Immature natural killer cell (primary cell): Measurements from ENCODE around the gene GRIK4. TPM values are rescaled to one million over a fixed set of nuclear protein-coding genes. Genes with fewer than 3 reads are reported as not detected.

Experiments
- DNase-seq, 3 donors: peaks; one replicate each; pipeline ENCODE4 v3.0.0; 2022; ENCODE audit warnings: mixed read lengths in 1 of 3
- H3K27ac Mint-ChIP-seq, 6 donors: one replicate each; pipeline ENCODE4 v1.8.0; 2020; ENCODE audit warnings: mixed read lengths in 6 of 6, mild to moderate bottlenecking in 5 of 6, inconsistent platforms in 4 of 6, moderate library complexity in 3 of 6
- H3K27me3 Mint-ChIP-seq, 3 donors: one replicate each; pipeline ENCODE4 v1.8.0; 2020 to 2021; ENCODE audit warnings: low read depth in 3 of 3, mild to moderate bottlenecking in 3 of 3, mixed read lengths in 3 of 3, moderate library complexity in 3 of 3, inconsistent platforms in 1 of 3
- H3K36me3 Mint-ChIP-seq, 3 donors: one replicate each; pipeline ENCODE4 v1.8.0; 2020; ENCODE audit warnings: mixed read lengths in 3 of 3, inconsistent platforms in 2 of 3, mild to moderate bottlenecking in 2 of 3
- H3K4me1 Mint-ChIP-seq, 2 donors: one replicate each; pipeline ENCODE4 v1.8.0; 2020; ENCODE audit warnings: inconsistent platforms in 2 of 2, mild to moderate bottlenecking in 2 of 2, mixed read lengths in 2 of 2, moderate library complexity in 1 of 2
- H3K4me3 Mint-ChIP-seq, 5 donors: one replicate each; pipeline ENCODE4 v1.8.0; 2020; ENCODE audit warnings: mild to moderate bottlenecking in 5 of 5, mixed read lengths in 5 of 5, inconsistent platforms in 3 of 5, moderate library complexity in 3 of 5
- H3K9me3 Mint-ChIP-seq, 6 donors: one replicate each; pipeline ENCODE4 v1.8.0; 2020; ENCODE audit warnings: mild to moderate bottlenecking in 6 of 6, mixed read lengths in 6 of 6, inconsistent platforms in 4 of 6, moderate library complexity in 3 of 6
- polyA plus RNA-seq, 3 donors: library from polyadenylated mRNA; unstranded; fragments of 300-500 nt; fragmentation: Illumina TruSeq; gene quantifications; one replicate each; pipeline ENCODE4 v1.2.3, GENCODE V29; 2021

GRIK4 gene
- polyA plus RNA-seq, 3 donors from 2014 or later: 0.85 to 3.6 (median 2.0) TPM

DNA sequence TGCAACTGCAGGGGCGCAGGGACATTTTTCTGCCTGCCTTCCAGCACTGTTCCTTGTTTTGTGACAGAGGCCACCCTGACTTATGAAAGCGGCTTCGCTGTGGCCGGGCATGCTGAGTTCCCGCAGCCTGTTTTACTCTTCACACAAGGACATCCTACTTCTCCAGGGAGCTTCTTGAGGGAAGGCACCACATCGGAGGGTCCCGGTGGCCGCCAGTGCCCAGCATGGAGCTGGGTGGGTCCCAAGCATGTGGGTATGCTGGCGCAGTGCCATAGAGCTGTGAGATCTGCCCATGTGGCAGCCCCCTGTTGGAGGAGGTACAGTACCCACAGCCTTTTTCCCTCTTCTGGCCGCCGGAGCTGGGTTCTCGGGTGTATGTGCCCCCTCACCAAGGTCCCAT lies 136.1 kb downstream of the GRIK4 start:
- Mint-ChIP-seq H3K4me3 (no peak overlapping the region), H3K36me3 (peaks cover 0 to 3% (median 0%) of the 10 kb centered on the region in 3 donors), H3K4me1 (no peaks in the 10 kb centered on the region), H3K9me3 (no peaks in the 10 kb centered on the region), H3K27ac (no peak overlapping the region), H3K27me3 (peaks cover 0 to 5% (median 1%) of the 10 kb centered on the region in 3 donors)
- DNase-seq: no peak

GRCh38 chr11:120648771-120649170 lies 137.2 kb downstream of the GRIK4 start:
- H3K27me3 Mint-ChIP-seq: peaks cover 1 to 5% (median 2%) of the 10 kb centered on the region in 3 donors
- DNase-seq: no peak

GRCh38 chr11:120649316-120649715 lies 137.8 kb downstream of the GRIK4 start:
- no peak overlapping the region for H3K4me3 Mint-ChIP-seq
- DNase-seq: no peak
- H3K27ac Mint-ChIP-seq: no peak overlapping the region
- H3K9me3 Mint-ChIP-seq: no peaks in the 10 kb centered on the region
- peaks cover 0 to 3% (median 0%) of the 10 kb centered on the region in 3 donors for H3K36me3 Mint-ChIP-seq
- peaks cover 1 to 5% (median 2%) of the 10 kb centered on the region in 3 donors for H3K27me3 Mint-ChIP-seq
- no peaks in the 10 kb centered on the region for H3K4me1 Mint-ChIP-seq

More at GRCh38 chr11:120648771-120649170, 137.2 kb downstream of the GRIK4 start:
- H3K4me1 Mint-ChIP-seq: no peaks in the 10 kb centered on the region
- H3K9me3 Mint-ChIP-seq: no peaks in the 10 kb centered on the region
- H3K27ac Mint-ChIP-seq: no peak overlapping the region
- H3K4me3 Mint-ChIP-seq: no peak overlapping the region
- peaks cover 0 to 3% (median 0%) of the 10 kb centered on the region in 3 donors for H3K36me3 Mint-ChIP-seq

- no peak for DNase-seq
- no peaks in the 10 kb centered on the region for H3K36me3 Mint-ChIP-seq
- H3K4me3 Mint-ChIP-seq: no peak overlapping the region
- peaks cover 19 to 20% of the 10 kb centered on the region in 2 donors for H3K4me1 Mint-ChIP-seq
- H3K27me3 Mint-ChIP-seq: peaks cover 0 to 5% (median 1%) of the 10 kb centered on the region in 3 donors
- H3K9me3 Mint-ChIP-seq: no peaks in the 10 kb centered on the region
- H3K27ac Mint-ChIP-seq: no peak overlapping the region
These were observed 139.8 kb downstream of the GRIK4 start for GRCh38 chr11:120651396-120651795.

DNA sequence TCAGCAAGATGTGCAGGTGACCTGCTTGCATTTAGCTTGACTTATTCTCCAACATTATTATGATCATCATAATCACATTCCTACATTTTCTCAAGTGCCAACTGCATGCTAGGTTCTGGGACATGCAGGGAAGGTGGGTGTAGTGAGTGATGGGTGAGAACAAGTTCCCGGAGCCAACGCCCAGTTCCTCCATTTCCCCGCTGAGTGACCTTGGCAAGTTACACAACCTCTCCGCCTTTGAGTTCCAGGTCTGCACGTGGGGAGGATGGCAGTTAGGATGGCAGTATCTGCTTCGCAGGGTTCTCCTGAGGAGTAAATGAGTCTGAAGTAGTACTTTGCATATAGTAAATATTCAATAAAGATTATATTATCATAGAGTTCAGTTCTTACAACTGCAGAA lies 140.3 kb downstream of the GRIK4 start:
- Mint-ChIP-seq H3K27ac (no peak overlapping the region), H3K9me3 (no peaks in the 10 kb centered on the region), H3K27me3 (peaks cover 0 to 5% (median 1%) of the 10 kb centered on the region in 3 donors), H3K4me1 (peaks cover 21 to 23% of the 10 kb centered on the region in 2 donors), H3K36me3 (no peaks in the 10 kb centered on the region), H3K4me3 (no peak overlapping the region)
- DNase-seq: no peak

DNA sequence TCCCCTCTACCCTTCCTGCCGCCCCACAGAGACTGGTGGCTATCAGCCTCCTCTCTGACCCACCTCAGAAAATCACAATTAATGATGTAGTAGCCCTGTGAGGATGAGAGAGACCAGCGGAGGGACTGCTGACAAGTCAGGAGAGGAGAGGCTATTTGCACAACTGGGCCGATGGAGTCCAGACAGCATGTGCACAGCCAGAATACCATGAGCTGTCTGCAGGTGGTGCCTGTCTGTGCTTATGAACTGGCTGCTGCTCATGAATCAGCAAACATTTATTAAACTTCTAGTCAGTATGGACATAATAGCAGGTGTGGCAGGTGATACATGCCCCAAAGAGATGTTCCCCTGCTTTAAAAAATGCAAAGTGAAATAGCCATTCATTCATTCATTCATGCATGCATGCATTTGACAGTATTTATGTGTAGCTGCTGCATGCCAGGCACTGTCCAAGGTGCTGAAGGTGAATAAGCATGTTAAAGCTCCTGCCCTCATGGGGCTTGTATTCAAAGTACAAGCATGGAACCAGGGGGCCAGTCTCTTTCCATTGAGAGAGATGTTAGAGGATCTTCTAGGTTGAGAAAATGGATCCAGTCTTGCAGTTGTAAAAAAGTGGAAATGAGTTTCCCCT lies 141.3 kb downstream of the GRIK4 start:
- no peaks in the 10 kb centered on the region for H3K9me3 Mint-ChIP-seq
- H3K4me3 Mint-ChIP-seq: no peak overlapping the region
- H3K36me3 Mint-ChIP-seq: no peaks in the 10 kb centered on the region
- peak in 1 of 3 donors; percentile 13 for DNase-seq
- H3K4me1 Mint-ChIP-seq: peaks cover 30 to 31% of the 10 kb centered on the region in 2 donors
- peaks cover 0 to 5% (median 1%) of the 10 kb centered on the region in 3 donors for H3K27me3 Mint-ChIP-seq
- no peak overlapping the region for H3K27ac Mint-ChIP-seq

- H3K36me3 Mint-ChIP-seq: no peaks in the 10 kb centered on the region
- H3K27me3 Mint-ChIP-seq: peaks cover 0 to 5% (median 0%) of the 10 kb centered on the region in 3 donors
- peaks cover 45 to 51% of the 10 kb centered on the region in 2 donors for H3K4me1 Mint-ChIP-seq
- DNase-seq: peak; percentile 9 to 19 (median 9)
- peak overlapping the region; percentile 0 to 39 (median 34) for H3K4me3 Mint-ChIP-seq
- H3K9me3 Mint-ChIP-seq: no peaks in the 10 kb centered on the region
- H3K27ac Mint-ChIP-seq: peak overlapping the region in 3 of 6 donors; percentile 3 to 31 (median 18)
These were observed 144.0 kb downstream of the GRIK4 start for GRCh38 chr11:120655589-120655988.

DNA sequence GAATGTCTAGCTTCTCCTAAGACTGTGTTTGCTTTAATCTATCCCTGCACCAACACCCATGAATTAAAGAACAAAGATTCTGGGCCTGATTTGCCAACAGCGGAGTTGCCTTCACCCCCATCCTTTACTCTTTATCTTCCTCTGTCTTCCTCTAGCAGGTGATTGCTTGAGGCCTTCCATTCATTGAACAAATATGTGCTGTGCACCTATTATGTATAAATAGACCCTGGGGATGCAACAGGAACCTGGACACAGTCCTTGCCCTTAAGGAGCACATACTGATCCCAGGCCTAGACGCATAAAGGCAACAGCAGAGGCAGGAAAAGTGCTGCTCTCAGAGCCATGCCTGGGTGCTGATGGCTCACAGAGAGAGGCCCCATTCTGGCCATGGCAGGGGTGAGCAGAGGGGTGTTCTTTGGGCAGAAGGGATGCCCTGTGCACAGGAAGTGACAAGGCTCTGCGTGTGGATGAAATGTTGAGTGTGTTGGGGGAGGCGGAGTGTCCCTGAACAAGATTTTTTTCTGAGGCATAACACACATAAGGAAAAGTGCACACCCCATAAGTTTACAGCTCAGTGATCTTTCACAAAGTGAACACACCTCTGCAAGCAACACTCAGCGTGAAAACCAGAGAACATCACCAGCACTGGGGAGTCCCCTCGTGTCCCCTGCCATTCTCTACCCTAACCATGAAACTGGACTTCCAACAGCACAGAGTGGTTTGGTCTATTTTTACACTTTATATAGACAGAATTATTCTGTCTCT lies 145.9 kb downstream of the GRIK4 start:
- H3K4me1 Mint-ChIP-seq: peaks cover 45 to 62% of the 10 kb centered on the region in 2 donors

GRCh38 chr11:120658071-120658423 lies 146.5 kb downstream of the GRIK4 start:
- H3K27me3 Mint-ChIP-seq: peaks cover 0 to 5% (median 1%) of the 10 kb centered on the region in 3 donors
- H3K4me3 Mint-ChIP-seq: no peak overlapping the region
- peak overlapping the region in 3 of 6 donors; percentile 12 to 69 (median 14) for H3K27ac Mint-ChIP-seq
- peaks cover 49 to 64% of the 10 kb centered on the region in 2 donors for H3K4me1 Mint-ChIP-seq
- no peaks in the 10 kb centered on the region for H3K36me3 Mint-ChIP-seq
- H3K9me3 Mint-ChIP-seq: no peaks in the 10 kb centered on the region
- DNase-seq: no peak

More for the DNA sequence above, 145.9 kb downstream of the GRIK4 start:
- Mint-ChIP-seq H3K36me3 (no peaks in the 10 kb centered on the region), H3K27ac (peak overlapping the region in 4 of 6 donors; percentile 9 to 83 (median 40)), H3K9me3 (no peaks in the 10 kb centered on the region), H3K27me3 (peaks cover 0 to 5% (median 1%) of the 10 kb centered on the region in 3 donors), H3K4me3 (no peak overlapping the region)
- DNase-seq: peak in 1 of 3 donors; percentile 7

DNA sequence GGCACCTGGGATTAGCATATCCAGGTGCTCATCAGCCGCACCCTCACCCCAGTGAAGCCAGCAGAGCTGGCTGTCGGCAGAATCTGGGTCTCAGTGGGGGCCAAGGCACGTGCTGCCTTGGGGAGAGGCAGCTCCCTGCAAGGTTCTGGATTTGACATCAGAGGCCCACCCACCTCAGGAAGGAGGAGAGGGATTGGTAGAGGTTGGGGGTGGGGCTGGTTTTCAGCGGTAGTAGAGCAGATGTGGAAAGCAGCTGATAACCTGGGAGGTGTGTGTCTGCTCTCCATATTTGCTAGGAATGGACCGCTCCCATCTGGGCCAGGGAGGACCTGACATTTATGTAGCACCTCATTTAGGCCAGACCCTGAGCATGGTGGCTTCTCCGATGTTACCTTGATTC lies 147.5 kb downstream of the GRIK4 start:
- Mint-ChIP-seq H3K4me3 (no peak overlapping the region), H3K36me3 (no peaks in the 10 kb centered on the region), H3K4me1 (peaks cover 51 to 67% of the 10 kb centered on the region in 2 donors), H3K27ac (peak overlapping the region in 2 of 6 donors; percentile 13 to 44), H3K27me3 (peaks cover 0 to 2% (median 1%) of the 10 kb centered on the region in 3 donors), H3K9me3 (no peaks in the 10 kb centered on the region)
- no peak for DNase-seq

GRCh38 chr11:120660024-120660565 lies 148.5 kb downstream of the GRIK4 start:
- peak; percentile 61 to 67 (median 66) for DNase-seq
- H3K4me1 Mint-ChIP-seq: peaks cover 44 to 60% of the 10 kb centered on the region in 2 donors
- H3K27ac Mint-ChIP-seq: peak overlapping the region in 2 of 6 donors; percentile 39 to 41
- H3K4me3 Mint-ChIP-seq: peak overlapping the region; percentile 36 to 72 (median 58)
- H3K36me3 Mint-ChIP-seq: no peaks in the 10 kb centered on the region
- H3K27me3 Mint-ChIP-seq: peaks cover 0 to 2% (median 1%) of the 10 kb centered on the region in 3 donors
- no peaks in the 10 kb centered on the region for H3K9me3 Mint-ChIP-seq

DNA sequence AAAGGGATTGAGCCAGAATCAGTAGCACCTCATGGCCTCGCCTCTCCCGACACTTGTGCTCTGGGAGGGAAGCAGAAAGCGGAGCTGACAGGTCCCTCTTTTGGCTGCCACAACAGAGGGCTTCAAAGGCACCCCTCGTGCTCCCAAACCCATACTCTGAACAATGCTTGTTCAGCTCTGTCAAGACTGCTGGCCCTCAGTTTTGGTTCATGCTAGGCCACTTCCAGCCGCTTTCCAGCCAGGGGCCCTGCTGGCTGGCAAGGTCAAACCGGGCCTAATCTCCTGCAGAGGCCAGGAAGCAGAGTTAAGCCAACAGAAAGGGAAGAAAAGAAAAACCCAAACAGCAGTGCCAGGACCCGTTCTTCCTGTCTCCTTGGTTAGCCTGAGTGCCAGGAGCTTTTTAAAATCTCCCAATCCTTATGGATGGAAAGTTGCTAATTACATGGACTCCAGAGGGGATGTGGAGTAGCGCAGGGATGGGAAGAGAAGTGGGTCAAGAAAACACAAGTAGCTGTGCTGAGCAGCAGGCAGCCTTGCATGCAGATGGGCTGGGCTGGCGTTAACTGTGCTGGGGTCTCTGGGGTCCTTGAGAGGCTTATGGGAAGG lies 150.6 kb downstream of the GRIK4 start:
- Mint-ChIP-seq H3K27me3 (peaks cover 1 to 4% (median 1%) of the 10 kb centered on the region in 3 donors), H3K4me1 (peaks cover 26 to 51% of the 10 kb centered on the region in 2 donors), H3K27ac (no peak overlapping the region), H3K4me3 (no peak overlapping the region), H3K9me3 (no peaks in the 10 kb centered on the region), H3K36me3 (no peaks in the 10 kb centered on the region)
- DNase-seq: no peak

DNA sequence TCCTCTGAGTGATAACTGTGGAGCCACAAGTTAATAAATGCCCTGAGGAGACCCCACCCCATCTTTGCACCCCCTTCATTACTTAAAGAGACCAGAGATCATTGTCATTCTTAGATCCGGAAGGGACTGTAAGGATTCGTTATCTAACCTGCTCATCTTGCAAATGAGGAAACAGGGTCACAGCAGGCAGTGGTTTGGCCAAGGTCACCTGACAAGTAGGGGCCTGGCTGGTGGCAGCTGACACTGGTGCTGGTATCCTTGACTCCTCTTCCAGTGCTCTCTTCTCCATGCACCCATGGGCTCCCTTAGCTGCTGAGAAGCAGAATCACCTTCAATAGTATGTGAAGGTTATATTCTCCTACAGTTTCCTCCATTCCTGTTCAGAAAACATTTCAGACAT lies 151.6 kb downstream of the GRIK4 start:
- H3K36me3 Mint-ChIP-seq: no peaks in the 10 kb centered on the region
- DNase-seq: no peak
- no peak overlapping the region for H3K27ac Mint-ChIP-seq
- H3K9me3 Mint-ChIP-seq: no peaks in the 10 kb centered on the region
- H3K4me3 Mint-ChIP-seq: no peak overlapping the region
- H3K4me1 Mint-ChIP-seq: peaks cover 17 to 41% of the 10 kb centered on the region in 2 donors
- peaks cover 1 to 4% (median 1%) of the 10 kb centered on the region in 3 donors for H3K27me3 Mint-ChIP-seq
